ENCODE measurements around the gene TIMM8B.
A peak's percentile ranks its signal among the peaks of the same experiment; 100 is the strongest.
"Not testable (repeated sequence)": the region's sequence is repeated elsewhere in the genome, so short reads cannot be mapped to it uniquely, and the experiment has no call there.

The TIMM8B gene

DNA sequence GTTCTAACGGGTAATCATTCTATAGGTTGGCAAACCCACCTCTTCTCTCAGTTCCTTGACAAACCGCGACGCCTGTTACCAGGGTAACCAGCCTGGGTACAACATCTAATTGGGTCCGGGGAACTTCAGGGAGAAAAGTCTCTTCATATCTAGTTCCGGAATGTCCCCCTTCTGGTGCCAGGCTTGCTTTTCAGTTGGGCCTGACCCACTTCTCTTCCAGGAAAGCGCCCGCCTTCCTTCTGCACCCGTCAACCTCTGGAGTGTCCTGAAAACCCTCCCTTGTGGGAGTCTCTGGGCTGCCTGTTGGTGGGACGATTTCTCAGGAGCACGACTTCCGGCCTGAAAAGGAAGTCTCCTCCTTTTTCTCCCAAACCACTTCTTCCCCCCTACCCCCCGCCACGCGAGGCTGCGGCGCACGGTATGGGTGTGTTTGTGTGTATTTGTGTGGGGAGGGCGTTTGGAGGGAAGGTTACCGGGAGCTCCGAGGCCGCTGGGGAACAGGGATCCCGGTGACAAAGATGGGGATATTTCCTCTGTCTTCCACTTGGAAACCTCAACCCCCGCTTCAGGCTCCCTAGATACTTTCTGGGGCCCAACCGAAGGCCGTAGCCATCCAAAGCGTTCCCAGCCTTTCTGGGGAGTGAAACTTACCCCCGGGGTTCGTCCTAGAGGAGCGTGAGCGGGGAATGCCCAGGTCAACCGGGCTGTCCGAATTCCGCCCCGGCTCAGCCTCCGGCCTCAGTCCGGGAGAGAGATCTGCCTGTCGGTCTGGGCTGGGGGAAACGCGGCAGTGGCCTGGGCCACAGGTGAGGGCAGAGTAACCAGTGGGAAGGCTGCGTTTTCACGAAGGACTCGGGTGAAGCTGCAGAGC lies 12.4 kb downstream of the TIMM8B start, which contains the start of the genes NKAPD1 and PIH1D2:
Gene NKAPD1 (plus strand): TSS at position 359 of the 871 bp plus-strand sequence. CDS start 1,276 bp downstream, outside the sequence.
Gene PIH1D2 (minus strand): TSS at position 77 of the 871 bp plus-strand sequence. CDS start 843 bp downstream, outside the sequence.
- peak; percentile 89 for DNase-seq

DNA sequence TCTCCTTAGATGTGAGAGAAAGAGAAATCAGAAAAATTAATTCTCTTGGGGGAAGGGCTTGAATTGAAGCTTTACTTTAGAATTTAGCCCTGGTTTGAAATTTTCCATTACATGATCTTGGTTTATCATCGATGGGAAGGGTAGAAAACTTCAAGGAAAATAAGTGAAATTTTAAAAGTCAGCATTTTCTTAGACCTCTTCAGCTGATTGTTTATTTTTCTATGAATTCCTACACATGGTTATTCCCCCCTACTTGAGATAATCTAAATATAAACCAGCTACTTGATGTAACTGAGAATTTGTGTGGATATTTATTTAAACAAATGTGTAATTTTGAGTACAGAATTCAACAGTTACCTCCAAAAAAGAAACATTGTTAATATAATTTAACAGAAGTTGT lies 23.6 kb downstream of the TIMM8B start:
- DNase-seq, result no peak

DNA sequence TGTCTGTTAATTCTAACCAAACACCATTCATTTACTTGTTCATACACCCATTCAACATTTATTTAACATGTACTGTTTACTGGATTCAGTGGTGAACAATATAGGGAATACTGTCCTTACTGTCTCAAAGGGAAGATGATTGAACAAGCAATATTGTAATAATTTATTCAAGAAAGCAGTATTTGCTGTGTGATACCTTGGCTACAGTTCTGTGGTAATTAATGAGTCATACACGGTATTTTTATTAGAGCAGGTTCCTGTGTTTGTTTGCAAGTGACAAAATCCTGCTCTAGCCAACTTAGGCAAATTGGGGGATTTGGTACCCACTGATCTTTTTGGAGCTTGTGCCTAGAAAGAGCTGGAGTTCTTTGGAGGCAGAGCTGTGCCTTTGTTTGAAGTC lies 28.5 kb downstream of the TIMM8B start:
- DNase-seq, result no peak

DNA sequence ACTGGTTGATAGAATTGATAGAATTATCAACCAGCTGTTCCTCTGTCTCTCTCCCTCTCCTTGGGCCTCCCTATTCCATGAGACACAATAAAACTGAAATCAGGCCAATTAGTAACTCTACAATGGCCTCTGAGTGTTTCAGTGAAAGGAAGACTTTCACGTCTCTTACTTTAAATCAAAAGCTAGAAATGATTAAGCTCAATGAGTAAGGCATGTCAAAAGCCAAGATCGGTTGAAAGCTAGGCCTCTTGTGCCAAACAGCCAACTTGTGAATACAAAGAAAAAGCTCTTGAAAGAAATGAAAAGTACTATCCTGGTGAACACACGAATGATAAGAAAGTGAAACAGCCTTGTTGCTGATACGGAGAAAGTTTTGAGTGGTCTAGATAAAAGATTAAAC lies 29.4 kb downstream of the TIMM8B start:
- DNase-seq, result no peak

DNA sequence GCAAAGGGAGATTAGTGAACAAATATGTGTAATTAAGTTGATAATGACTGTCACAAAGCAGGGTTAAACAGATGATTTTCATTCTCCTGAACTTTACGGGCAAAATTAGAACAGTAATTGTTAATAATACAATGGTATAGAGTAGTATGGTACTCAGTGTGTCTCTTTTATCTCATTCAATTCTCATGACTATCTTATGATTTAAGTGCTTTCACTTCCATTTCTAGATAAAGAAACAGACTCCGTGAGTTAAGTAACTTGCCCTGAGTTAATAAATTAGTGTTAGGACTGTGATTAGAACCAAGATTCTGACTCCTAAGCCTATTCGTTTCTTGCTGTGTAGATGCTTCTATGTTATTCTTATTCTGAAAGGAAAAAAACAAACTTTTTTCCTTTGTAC lies 34.8 kb downstream of the TIMM8B start:
- DNase-seq, result no peak

DNA sequence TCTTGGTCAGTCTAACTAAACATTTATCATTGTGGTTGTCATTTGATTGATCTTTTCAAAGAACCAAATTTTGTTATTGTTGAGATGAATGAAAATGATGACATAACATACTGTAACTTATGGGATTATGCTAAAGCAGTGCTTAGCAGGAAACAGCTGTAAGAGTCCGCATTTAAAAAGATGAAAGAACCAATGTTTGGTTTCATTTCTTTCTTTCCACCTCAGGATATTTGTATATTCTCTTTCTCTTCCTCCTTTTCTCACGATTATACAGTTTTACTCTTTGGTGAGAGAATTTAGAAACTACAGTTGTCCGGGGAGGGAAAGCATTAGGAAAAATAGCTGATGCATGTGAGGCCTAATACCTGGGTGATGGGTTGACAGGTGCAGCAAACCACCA lies 35.8 kb downstream of the TIMM8B start:
- peak; percentile 87 for DNase-seq

DNA sequence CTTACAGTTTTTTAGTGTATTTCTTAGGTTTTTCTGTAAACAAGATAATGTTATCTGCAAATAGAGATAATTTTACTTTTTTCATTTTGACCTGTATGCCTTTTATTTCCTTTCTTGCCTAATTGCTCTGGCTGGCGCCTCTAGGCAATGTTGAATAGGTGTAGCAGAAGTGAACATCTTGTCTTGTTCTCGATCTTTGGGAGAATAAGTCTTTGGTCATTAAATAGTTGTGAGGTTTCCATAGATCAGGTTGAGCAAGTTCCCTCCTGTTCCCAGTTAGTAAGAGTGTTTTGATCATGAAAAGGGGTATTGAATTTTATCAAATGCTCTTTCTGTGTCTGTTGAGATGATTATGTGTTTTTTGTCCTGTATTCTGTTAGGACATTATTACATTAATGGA lies 36.8 kb downstream of the TIMM8B start:
- DNase-seq, result no peak

DNA sequence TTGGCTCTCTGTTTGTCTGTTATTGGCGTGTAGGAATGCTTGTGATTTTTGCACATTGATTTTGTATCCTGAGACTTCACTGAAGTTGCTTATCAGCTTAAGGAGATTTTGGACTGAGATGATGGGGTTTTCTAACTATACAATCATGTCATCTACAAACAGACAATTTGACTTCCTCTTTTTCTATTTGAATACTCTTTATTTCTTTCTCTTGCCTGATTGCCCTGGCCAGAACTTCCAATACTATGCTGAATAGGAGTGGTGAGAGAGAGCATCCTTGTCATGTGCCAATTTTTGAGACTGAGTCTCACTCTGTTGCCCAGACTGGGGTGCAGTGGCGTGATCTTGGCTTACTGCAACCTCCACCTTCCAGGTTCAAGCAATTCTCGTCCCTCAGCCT lies 38.3 kb downstream of the TIMM8B start:
- DNase-seq, result peak; percentile 13

DNA sequence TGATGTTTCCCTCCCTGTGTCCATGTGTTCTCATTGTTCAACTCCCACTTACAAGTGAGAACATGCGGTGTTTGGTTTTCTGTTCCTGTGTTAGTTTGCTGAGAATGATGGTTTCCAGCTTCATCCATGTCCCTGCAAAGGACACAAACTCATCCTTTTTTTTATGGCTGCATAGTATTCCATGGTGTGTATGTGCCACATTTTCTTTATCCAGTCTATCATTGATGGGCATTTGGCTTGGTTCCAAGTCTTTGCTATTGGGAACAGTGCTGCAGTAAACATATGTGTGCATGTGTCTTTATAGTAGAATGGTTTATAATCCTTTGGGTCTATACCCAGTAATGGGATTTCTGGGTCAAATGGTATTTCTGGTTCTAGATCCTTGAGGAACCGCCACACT lies 39.9 kb downstream of the TIMM8B start:
- DNase-seq, result not testable (repeated sequence)

DNA sequence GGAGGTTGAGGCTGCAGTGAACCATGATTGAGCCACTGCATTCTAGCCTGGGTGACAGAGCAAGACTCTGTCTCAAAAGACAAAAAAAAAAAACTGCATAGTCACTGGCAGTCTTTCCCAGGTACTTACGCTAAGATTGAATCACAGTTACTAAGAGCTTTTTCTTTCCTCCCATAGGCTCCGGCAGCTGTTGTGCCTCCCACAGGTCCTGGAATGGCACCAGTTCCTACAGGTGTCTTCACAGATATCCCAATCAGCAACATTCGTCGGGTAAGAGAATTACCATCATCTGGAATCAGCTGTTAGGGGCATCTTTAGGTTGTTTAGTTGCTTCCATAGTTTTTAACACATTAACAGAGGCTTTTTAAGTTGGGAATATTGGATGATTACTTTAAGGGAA lies 41.6 kb downstream of the TIMM8B start:
- no peak for DNase-seq

DNA sequence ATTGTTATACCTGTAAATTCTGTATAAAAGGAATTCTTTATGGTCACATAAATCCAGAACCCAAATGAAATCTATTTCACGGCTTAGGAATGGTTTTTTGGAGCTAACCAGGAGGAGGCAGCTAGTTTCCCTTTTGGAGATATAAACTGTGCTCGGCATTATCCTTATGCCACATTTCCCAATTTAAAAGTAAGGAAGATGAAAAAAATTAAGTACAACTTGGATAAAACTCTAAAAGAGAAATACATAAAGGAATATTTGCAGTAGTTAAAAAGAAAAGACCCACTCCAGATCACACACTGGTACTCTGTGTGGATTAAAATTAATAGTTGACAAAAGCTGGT lies 43.6 kb downstream of the TIMM8B start:
- DNase-seq, result no peak

DNA sequence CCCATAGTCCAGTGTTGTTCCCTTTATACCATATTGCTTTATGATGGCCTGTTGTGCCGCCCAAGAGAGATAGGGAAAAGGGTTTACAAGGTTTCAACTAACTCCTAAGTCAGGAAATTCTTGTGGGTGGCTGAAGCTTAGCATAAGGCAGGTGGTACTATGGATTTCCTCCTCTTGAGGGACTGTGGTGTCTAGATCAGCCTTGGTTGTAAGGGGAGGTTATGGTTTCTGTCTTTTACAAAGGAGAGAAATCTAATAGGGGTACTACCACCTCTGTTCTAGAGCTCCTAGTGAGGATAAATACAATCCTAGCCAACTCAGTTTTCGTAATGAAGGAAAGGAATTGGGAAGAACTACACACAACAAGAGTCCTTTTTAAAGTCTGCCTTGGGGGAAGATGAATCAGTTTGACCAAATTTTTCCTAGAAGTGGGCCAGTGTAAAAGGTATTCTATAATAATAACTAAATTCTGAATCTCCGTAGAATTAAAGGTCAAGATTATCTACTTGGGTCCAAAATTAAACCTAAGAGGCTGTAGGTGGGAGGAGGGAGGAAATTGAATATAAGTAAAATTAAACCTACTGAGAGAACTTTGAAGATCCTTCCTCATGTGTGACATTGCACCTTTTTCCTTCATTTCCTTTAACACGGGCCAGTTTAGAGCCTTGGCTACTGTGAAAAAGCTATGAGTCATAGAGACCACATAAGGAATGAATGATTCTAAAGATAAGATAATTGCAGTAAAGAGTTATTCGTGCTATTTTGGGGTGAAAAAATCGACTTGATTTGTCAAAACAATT lies 44.2 kb downstream of the TIMM8B start:
- no peak for DNase-seq

DNA sequence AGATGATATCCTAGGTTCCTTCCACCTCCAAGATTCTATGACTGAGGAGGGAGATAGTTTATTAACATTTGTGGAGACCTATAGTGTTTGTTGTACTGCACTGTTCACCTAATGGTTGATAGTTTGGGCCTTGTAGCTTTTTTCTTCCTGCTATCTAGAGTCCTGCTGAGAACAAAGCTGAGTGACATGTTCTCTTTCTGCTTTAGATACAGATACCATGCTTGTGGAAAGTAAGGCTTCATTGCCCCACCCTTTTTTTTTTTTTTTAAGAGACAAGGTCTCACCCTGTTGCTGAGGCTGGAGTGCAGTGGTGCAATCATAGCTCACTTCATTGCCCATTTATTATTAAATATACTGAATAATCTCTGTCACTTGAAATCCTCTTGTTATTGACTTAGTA lies 49.0 kb downstream of the TIMM8B start:
- DNase-seq, result no peak

All from MV-4-11 (cell line).